Activated CD8-positive, alpha-beta memory T cell treated with anti-CD3 and anti-CD28 coated beads, Interleukin-2, amount 50 U/mL, for 4 hours (primary cell): Measurements from ENCODE around the gene RHBDF2.

Experiments
- DNase-seq: peaks from one replicate; pipeline ENCODE4 v3.0.0-alpha.2; 2020

Gene RHBDF2

DNA sequence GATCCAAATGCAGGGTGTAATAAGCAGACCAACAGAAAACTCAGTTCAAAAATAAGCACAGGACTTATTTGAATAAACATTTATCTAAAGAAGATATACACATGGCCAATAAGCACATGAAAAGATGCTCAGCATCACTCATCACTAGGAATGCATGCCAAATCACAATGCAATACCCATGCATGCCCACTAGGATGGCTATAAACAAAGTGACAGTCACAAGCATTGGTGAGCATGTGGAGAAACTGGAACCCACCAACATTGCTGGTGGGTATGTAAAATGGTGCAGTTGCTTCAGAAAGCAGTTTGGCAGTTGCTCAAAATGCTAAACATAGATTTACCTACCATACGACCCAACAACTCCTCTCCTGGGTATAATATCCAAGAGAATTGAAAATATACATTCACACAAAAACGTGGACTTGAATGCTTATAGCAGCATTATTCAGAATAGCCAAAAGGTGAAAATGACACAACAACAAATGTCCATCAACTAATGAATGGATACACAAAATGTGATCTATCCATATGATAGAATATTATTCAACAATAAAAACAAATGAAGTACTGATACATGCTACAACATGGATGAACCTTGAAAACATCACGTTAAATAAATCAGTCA lies 68.4 kb downstream of the RHBDF2 start:
- DNase-seq: no peak

DNA sequence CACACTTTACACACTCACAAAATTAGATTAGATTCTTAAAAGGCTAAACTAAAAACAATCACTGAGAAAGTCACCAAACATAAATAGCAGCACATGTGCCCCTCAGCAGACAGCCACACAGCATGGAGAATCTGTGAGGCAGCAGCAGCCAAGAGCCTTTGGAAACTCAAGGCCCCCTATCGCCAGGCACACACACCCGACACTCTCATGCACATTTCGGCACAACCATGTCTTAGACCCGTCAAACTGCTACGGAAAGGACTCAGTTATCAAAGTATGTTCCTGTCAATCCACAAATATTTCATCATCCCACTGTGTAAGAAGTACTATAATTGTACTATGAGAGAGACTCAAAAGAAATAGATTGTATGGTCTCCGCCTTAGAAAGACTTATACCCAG lies 69.2 kb downstream of the RHBDF2 start:
- DNase-seq: no peak

DNA sequence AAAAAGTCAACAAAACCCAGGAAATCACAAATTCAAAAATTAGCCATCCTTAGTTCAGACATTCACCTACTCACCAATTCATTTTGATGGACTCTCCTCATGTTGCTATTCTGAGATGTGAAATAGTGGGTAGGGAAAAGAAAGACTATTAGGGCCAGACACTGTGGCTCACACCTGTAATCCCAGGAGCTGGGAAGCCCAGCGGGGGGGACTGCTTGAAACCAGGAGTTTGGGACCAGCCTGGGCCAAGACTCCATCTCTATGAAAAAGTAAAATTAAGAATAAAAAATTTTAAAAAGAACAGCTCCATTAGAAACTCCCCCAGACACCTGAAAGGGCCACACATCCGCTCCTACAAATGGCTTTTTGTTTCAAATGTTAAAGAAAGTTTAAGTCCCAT lies 69.7 kb downstream of the RHBDF2 start:
- no peak for DNase-seq

DNA sequence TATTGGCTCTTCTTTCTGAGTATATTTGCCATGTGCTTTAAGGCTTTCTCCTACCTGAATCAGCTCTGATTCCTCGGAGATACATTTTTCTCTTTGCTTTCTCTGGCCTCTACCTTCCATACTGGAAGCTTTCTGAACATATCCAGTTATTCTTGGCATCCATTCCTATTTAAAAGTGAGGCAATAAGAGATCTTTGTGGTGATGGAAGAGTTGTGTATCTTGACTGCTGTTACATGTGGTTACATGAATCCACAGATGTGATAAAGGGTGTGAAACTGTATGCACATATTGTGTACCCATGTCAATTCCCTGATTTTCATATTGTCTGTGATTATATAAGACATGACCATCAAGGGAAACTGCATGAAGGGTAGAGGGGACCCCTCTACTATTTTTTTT lies 72.7 kb downstream of the RHBDF2 start:
- DNase-seq: no peak

DNA sequence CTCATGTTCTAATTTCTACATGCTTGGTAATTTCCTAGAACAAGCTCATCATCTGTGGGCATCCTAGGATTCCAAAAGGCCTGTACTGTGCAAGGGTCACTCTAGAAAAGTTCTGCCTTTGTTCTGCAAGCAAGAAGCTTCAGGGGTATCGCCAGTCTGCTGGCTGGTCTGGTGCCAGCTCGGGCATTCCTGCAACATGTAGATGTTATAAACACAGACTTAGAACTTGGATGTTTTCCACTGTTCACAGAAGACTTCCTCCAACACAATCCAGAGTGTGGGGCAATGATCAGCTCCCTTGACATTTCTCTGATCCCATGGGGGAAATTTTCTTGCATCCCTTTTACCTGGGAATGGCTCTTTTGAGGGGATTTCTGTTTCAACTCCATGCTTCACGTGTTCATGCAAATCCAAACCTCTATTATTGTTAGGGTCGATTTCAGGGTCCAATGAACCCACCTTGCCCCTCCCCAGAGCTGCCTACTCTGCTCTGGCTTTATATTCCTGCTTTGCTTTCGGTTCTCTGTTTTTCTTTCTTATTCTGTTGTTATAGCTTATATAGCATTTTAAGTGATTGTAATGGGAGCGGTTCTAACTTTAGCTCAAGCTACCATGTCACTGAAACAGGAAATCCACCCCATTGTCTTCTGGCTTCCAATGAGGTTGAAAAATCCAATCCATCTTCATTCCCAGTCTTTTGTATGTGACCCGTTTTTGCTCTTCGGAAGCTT lies 73.6 kb downstream of the RHBDF2 start:
- no peak for DNase-seq

DNA sequence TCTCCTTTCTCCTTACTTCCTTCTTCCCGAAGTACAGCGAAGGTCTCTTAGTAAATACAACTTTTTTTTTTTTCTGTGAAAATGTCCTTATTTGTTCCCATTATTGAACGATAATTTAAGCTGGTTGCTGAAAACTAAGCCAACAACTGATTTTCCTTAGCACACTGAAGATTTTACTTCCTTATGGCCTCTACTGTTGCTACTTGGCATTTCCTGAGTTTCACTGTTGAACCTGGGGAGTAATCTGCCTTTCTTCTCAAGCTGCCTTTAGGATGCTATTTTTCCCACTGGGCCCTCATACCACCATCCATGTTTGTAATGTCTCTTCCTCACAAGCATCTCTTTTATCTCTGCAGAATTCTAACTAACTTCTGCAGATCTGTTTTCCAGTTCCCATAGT lies 74.4 kb downstream of the RHBDF2 start:
- DNase-seq: no peak

DNA sequence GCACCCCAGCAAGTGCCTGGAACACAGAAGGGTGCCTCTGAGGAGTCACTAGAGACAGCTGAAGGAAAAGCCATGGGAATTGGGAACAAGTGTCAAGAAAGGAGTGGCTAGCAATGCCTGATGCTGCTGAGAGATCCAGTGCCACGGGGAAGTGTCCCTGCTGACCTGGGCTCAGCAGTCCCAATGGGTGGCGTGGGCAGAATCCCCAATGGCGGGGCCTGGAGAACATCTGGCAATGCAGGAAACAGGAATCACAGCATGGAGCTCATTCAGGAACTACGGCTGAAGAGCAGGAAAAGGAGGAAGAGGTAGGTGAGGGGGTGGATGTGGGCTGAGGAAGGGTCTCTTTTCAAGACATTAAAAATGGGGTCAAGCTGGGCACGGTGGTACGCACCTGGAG lies 78.4 kb downstream of the RHBDF2 start:
- no peak for DNase-seq

DNA sequence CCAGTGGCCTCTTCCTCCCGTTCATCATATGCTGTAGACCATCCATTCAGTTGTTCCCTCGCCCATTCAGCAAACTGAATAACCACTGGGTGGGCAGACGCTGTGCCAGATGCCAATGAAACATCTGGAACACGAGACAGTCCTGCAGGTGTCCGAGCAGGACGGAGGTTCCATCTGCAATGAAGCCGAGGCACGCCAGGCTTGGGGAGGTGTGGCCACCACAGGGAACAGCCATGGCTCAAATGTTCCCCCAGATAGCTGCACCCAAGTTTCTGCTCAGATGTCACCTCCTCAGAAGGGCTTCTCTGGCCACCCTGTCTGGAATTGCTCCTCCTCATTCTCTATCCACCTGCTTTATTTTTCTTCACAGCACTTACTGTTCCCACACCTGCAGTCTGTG lies 78.8 kb downstream of the RHBDF2 start:
- DNase-seq: no peak

DNA sequence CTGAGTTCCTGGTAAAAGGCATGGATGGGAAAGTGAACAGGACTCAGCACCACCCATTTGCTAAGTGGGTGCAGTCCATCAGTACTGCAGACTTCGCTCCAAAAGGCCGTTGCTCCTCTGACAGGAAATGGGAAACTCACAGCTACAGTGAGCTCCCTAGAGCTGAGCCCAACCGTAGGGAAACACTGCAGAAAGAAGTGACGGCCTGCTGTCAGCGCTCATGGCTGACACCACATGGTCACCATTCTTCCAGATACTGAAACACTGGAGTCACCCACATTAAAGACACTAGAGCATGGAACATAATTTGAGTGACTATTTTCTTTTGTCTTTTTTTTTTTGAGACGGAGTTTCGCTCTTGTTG lies 80.2 kb downstream of the RHBDF2 start:
- no peak for DNase-seq
